Suppressor macrophage (primary cell): Measurements from ENCODE around the gene KCNMB2.
"Not testable (repeated sequence)": the region's sequence is repeated elsewhere in the genome, so short reads cannot be mapped to it uniquely, and the experiment has no call there.

ENCODE experiments used
- DNase-seq, 4 experiments: peaks; one replicate each; pipeline ENCODE4 v3.0.0-alpha.2; 2020 to 2022

Gene KCNMB2

DNA sequence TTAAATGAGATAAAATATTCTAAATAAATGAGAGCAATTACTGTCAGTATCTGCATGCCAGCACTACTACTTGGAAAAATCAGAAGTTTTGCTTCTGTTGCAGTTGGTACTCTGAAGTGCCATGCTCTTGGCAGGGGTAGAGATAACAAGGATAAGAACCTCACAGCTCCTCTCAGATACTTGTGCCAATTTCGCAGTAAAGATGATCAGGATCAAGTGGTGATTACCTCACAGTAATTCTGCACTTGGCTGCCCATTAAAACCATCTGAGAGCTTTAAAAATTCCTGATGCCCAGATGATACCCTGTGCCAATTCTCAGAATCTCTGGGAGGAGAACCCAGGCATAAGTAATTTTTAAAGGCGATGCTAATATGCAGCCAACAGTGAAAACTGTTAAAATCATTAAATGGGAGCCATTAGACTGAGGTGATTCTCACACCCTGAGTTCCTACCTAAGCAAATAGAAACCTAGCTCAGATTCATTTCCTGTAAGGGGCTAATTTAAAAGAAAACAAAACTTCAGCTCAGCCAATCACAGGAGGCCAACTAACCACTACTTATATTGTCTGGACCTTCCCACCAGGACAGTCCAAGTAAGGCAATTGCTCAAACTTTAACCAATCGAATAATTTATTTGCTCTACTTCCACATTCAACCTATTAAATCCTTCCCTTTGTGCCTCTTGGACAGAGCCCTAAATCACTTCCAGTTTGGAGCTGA, 171.2 kb downstream of the KCNMB2 start:
- DNase-seq: no peak

DNA sequence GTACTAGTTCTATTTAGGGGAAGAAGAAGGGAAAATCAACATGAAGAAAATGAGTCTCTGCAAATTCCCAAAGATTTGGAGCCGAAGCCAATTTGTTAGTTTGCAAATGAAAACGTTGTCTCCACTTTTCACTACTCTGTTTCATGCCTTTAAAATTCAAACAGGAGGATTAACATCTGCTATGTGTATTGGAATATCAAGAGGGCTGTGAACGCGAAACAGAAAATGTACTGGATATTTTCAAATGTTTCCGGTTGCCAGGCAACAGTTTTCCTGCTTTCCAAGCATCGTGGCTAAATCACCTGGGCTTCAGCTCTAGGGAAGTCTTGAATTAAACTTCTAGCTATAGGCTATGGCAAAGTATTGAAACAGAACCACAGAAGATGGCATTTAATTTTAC, 172.8 kb downstream of the KCNMB2 start:
- DNase-seq: no peak

GRCh38 chr3:178711753-178712152, 175.5 kb downstream of the KCNMB2 start:
- DNase-seq: no peak

DNA sequence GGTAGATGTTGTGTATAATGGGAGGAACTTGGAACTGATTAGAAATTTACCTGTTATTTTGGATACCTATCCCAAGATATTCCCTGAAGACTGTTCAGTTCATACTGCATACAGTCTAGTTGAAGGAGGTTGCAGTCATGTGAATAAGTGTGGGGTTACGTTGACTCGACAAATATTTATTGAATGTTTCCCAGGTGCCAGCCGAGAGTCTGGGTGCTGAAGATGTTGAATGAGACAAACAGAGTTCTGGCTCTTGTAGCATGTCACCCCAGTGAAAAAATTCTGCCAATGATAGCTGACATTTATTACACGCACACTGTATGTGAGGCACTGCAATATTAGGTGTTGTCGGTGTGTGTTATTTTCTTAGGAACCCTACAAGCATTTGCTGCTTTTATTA, 176.0 kb downstream of the KCNMB2 start:
- no peak for DNase-seq

DNA sequence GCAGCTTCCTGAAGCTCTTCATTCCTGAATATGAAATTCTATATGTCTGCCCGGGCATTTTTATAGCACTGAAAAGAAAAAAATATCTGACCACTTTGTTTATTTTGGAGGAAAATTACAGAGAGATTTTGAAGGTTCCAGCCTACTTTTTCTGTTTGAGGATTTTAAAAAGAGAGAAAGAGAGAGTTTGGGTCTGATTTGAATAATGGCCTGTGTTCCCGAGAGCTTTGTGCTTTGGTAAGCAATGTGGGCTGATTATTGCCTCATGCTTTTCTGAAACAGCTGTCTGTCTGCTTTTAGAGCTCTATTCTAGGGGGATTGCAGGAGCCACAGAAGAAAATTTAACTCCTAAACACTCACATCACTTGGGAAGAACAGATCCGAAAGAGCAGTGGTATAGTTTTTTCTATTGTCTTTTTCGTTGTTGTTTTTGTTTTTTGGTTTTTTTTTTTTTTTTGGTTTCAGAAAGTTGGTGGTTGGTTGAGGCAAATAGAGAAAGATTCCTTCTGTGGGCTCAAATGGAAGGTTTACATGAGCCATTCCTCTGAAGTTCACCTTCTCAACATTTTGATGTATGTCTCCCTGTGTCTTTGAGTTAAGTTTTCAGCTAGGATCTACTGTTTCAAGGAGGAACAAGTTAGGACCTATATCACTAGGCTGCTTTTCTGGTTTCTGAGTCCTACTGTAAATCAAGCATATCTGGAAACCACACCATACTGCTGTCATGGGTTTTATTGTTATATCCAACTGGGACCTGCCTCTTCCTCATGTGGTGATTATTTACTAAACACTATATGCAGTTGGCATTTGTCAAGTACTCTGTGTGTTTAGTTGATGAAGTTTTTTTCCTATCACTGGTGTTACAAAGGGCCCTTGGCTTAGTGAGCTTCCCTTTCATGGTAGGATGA, 178.9 kb downstream of the KCNMB2 start:
- no peak for DNase-seq

DNA sequence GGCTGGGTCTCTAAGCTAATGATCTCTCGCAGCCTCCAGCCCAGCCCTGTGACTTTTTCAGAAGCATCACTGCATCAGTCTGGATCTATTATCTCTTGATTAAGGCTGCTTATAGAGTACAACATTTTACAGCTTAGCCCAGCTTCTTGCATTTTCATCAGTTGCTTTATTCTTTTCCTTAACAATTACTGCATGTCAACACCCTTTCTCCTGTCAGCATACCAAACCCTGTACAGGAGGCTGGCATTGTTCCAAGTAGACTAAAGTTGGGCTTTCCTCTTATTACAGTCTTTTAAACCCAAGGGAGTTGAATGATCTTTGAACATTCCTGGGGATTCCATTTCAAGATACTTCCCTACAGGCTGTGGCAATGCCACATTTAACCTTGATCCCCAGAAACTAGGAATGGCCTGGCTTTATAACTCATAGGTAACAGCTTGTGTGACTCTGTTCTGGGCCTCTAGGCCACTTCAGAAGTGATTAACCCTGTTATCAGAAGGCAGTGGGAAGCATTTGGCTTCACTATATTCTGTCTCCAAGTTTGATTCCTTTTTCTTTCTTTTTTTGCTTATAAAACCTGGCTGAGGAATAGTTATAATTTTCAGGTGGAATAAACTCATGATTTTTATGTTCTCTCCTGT, 182.9 kb downstream of the KCNMB2 start:
- DNase-seq: no peak

- no peak for DNase-seq
Measured at GRCh38 chr3:178732824-178733223, 196.6 kb downstream of the KCNMB2 start.

DNA sequence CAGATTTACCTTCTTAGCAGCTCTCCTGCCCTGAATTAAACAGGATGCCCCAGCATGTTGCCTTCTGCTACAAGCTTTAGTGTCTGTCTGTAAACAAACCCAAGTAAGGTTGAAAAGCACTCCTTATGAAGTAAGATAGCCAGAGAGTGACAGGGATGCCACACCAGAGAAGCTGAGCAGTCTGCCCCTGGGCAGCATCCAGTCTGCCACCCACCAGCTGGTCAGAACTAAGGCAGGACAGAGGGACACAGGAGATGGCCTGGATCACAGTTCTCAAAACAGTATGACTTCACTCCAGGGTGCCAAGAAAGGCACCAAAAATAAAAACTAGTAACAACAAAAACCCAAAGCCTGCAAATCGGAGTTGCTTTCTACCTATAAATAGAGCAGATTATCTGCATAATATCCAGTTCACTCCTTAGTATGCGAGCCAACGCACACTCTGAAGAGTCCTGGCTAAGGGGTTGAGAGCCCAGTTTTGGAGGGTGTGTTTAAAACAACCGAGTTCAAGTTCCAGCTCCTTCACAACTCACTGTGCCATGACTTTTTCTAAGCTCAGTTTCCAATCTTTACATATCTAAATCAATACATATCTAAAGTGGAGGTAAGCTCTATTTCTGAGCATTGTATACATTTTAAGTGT, 198.9 kb downstream of the KCNMB2 start:
- no peak for DNase-seq

- no peak for DNase-seq
Measured at GRCh38 chr3:178736300-178736699, 200.1 kb downstream of the KCNMB2 start.

- DNase-seq: no peak
Measured at GRCh38 chr3:178739720-178740119, 203.5 kb downstream of the KCNMB2 start.

- no peak for DNase-seq
Measured at GRCh38 chr3:178741020-178741419, 204.8 kb downstream of the KCNMB2 start.

DNA sequence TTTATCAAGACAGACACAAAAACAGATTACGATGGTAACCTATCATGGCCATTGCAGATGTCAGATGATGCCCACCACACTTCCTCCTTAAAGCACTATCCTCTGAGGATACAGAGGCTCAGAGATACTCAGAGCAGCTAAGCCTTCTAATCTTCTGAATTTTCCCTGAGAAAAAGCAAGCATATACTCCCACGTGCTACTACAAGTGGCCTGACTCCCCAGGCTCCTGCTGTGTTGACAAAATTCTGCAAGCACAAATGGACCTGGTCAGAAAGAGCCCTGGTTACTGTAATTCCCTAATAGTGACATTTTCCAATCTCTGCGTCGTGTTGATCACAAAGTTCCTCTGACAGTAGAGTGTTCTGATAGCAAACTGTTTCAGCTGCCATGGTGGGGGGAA, 207.1 kb downstream of the KCNMB2 start:
- no peak for DNase-seq

- not testable (repeated sequence) for DNase-seq
Measured at GRCh38 chr3:178745861-178746655, 209.8 kb downstream of the KCNMB2 start.

DNA sequence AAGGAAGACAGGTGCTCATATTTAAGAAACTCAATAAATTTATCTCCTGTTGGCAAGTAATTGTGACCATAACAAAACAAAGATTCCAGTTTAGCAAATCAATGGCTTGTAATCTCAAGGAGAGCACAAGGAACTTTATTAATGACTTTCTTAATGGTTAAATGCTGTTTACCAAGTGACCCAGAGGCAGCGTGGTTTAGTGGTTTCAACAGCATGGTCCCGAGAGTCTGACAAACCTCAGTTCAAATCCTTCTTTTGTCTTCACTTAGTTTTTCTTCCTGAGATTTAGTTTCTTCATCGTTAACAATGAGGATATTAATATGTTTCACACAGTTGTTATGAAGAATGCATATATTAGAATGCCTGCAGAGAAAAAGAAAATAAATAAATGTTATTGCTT, 212.6 kb downstream of the KCNMB2 start:
- DNase-seq: no peak

- DNase-seq: no peak
Measured at GRCh38 chr3:178749471-178749870, 213.2 kb downstream of the KCNMB2 start.

DNA sequence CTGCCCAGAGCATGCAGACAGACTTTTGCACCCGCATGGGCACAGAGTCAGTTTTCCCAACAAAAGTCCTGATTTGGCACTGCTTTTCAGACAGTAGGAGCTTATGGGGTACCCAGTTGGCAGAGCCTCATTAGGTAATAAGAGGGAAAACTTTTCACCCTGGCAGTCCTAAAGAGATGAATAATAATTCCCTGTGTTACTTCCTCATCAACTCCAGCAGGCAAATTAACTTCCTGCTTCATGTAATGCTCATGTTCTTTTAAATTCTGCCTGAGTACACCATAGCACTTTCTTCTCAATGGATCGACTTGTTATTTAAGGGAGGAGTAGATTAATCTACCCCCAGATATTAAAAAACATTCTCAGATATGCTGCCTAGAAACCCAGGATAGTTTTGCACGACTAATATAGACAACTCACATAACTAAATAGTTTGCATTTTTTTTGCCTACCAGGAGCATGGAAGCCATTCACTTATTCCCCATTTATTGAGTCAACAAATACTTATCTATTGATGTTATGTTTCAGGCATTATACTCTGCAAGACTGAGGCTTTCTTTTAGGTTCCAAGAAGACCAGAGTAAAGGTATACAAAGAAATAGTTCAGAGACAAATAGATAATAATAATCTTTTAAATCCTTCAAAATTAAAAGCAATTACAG, 214.5 kb downstream of the KCNMB2 start:
- no peak for DNase-seq

DNA sequence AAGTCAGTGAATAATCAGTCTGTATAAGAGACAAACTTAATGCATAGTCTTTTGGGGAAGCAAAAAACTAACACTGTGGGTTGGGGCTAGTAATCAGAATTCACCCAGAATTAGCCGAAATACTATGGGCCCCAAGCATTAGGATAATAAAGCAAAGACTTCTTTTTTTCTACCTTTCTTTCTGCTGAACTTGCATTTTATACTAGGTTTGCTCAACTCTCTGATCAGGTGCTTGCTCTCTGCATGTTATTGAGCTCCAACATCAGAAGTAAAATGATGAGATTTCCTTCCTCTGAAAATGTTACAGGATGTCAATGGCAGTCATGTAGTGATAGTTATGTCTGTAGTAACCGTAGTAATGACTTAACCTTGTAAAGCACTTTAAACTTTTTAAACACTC, 216.6 kb downstream of the KCNMB2 start:
- no peak for DNase-seq

DNA sequence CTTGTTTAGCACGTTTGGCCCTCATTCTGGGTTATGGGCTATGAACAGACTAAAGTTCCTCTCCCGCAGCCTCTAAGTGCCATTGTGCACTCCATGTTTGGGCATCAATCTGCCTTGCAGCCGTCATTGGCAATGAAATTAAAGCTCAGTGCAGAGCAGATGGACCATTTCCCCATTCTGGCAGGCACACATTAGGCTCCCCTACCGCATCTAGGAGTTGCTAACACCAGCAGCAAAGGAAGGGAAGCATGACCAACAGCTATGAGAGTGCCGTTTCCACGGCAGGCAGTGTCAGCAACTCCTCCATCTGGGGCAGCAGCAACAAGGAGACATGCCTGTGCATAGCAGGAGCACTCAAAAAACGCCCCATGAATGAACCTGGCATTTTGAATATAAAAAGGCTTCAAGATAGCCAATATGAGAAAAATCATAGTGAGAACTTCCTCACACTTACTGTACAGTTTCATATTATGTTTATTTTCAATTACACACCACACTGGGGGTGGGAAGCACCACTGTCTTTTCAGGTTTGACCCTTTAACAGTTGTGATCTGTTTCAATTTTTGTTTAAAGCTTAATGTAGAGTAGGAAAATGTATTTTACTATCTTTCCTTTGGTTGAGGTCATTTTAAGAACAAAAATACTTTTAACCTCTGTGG, 218.7 kb downstream of the KCNMB2 start:
- no peak for DNase-seq

- no peak for DNase-seq
Measured at GRCh38 chr3:178761024-178761423, 224.8 kb downstream of the KCNMB2 start.

GRCh38 chr3:178761461-178761860, 225.2 kb downstream of the KCNMB2 start:
- DNase-seq: no peak

- DNase-seq: no peak
Measured at GRCh38 chr3:178762385-178762784, 226.1 kb downstream of the KCNMB2 start.
